GM23338 (cell line): ENCODE data around the gene STARD8.

Source experiments
- CREB1 ChIP-seq: fragments of 250-450 bp; sonication (Bioruptor Pico); IDR thresholded peaks from 2 replicates; pipeline ENCODE4 v1.5.0; 2020; ENCODE audit warnings: low read depth, mild to moderate bottlenecking, moderate library complexity
- EZH2 ChIP-seq: fragments of 200-600 bp; sonication (generic); IDR thresholded peaks from one replicate; pipeline ENCODE4 v1.8.0; 2017; ENCODE audit warnings: antibody characterized with exemption, mild to moderate bottlenecking, low read depth; ENCODE audit not compliant: unreplicated experiment
- EZH2phosphoT487 ChIP-seq: fragments of 200-600 bp; sonication (generic); IDR thresholded peaks from one replicate; pipeline ENCODE4 v1.8.1; 2018; ENCODE audit warnings: antibody characterized with exemption; ENCODE audit not compliant: unreplicated experiment
- JUNB ChIP-seq: IDR thresholded peaks from one replicate; pipeline ENCODE4 v1.6.1; 2016; ENCODE audit warnings: antibody characterized with exemption; ENCODE audit not compliant: unreplicated experiment
- NANOG ChIP-seq: IDR thresholded peaks from 2 replicates; pipeline ENCODE4 v1.6.1; 2016; ENCODE audit warnings: antibody characterized with exemption, borderline replicate concordance
- POLR2AphosphoS5 ChIP-seq: IDR thresholded peaks from 2 replicates; pipeline ENCODE4 v1.6.1; 2016; ENCODE audit warnings: antibody characterized with exemption, low read depth
- STAT1 ChIP-seq: IDR thresholded peaks from one replicate; pipeline ENCODE4 v1.6.1; 2016; ENCODE audit warnings: antibody characterized with exemption; ENCODE audit not compliant: unreplicated experiment
- ZNF114 ChIP-seq: fragments of 250-450 bp; sonication (Bioruptor Pico); IDR thresholded peaks from 2 replicates; pipeline ENCODE4 v1.5.0; 2020; ENCODE audit warnings: mild to moderate bottlenecking, moderate library complexity
- ZNF331 ChIP-seq: fragments of 250-450 bp; sonication (Bioruptor Pico); IDR thresholded peaks from 2 replicates; pipeline ENCODE4 v1.5.0; 2020; ENCODE audit warnings: low read depth, mild to moderate bottlenecking, moderate library complexity
- TF ChIP-seq, protein P1 (sequence below), 2 experiments: fragments of 200-600 bp in 1 of 2; sonication (generic) in 1 of 2; conservative IDR thresholded peaks; 2 replicates each; pipeline versions ENCODE4 v1.5.1 to v1.6.1; 2016 to 2017; ENCODE audit warnings: antibody characterized with exemption in 2 of 2, low read depth in 2 of 2, mild to moderate bottlenecking in 2 of 2, moderate library complexity in 1 of 2
- TF ChIP-seq, protein P2 (sequence below): IDR thresholded peaks from one replicate; pipeline ENCODE4 v1.6.1; 2018; ENCODE audit warnings: antibody characterized with exemption; ENCODE audit not compliant: unreplicated experiment
- TF ChIP-seq, protein P3 (sequence below): IDR thresholded peaks from 2 replicates; pipeline ENCODE4 v1.6.1; 2016; ENCODE audit warnings: antibody characterized with exemption
- TF ChIP-seq, protein P4 (sequence below): fragments of 250-450 bp; sonication (Bioruptor Pico); IDR thresholded peaks from 2 replicates; pipeline ENCODE4 v1.5.0; 2020; ENCODE audit warnings: mild to moderate bottlenecking, moderate library complexity

DNA sequence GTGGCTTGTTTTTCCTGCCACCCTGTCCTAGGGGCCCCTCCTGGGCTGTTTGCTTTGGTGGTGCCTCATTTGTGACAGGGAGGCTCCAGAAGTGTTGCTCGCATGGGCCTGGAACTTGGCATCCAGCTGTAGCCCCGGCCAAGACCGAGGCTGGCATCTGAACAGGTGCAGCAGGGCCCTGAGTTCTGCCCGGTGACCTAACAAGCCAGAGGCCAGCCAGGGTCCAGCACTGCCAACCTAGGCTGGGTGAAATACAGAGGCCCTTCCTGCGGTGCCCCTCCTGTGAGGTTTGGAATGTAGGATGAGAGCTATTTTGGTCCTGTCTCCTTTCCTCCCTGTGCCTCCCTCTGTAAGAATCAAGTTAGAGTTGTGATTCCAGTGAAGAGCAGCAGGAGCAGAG is 58.5 kb downstream of the STARD8 start:
- TF ChIP-seq, protein P1, sequence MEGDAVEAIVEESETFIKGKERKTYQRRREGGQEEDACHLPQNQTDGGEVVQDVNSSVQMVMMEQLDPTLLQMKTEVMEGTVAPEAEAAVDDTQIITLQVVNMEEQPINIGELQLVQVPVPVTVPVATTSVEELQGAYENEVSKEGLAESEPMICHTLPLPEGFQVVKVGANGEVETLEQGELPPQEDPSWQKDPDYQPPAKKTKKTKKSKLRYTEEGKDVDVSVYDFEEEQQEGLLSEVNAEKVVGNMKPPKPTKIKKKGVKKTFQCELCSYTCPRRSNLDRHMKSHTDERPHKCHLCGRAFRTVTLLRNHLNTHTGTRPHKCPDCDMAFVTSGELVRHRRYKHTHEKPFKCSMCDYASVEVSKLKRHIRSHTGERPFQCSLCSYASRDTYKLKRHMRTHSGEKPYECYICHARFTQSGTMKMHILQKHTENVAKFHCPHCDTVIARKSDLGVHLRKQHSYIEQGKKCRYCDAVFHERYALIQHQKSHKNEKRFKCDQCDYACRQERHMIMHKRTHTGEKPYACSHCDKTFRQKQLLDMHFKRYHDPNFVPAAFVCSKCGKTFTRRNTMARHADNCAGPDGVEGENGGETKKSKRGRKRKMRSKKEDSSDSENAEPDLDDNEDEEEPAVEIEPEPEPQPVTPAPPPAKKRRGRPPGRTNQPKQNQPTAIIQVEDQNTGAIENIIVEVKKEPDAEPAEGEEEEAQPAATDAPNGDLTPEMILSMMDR (conservative IDR thresholded peaks at IDR 0.05; ENCODE audit: low read depth in 2 of 2), result no peak
- TF ChIP-seq POLR2AphosphoS5 (no peak), EZH2phosphoT487 (no peak), CREB1 (no peak), EZH2 (no peak), JUNB (no peak), STAT1 (no peak), ZNF331 (no peak), NANOG (no peak), ZNF114 (CRISPR knock-in tag) (no peak)
- TF ChIP-seq, protein P2, sequence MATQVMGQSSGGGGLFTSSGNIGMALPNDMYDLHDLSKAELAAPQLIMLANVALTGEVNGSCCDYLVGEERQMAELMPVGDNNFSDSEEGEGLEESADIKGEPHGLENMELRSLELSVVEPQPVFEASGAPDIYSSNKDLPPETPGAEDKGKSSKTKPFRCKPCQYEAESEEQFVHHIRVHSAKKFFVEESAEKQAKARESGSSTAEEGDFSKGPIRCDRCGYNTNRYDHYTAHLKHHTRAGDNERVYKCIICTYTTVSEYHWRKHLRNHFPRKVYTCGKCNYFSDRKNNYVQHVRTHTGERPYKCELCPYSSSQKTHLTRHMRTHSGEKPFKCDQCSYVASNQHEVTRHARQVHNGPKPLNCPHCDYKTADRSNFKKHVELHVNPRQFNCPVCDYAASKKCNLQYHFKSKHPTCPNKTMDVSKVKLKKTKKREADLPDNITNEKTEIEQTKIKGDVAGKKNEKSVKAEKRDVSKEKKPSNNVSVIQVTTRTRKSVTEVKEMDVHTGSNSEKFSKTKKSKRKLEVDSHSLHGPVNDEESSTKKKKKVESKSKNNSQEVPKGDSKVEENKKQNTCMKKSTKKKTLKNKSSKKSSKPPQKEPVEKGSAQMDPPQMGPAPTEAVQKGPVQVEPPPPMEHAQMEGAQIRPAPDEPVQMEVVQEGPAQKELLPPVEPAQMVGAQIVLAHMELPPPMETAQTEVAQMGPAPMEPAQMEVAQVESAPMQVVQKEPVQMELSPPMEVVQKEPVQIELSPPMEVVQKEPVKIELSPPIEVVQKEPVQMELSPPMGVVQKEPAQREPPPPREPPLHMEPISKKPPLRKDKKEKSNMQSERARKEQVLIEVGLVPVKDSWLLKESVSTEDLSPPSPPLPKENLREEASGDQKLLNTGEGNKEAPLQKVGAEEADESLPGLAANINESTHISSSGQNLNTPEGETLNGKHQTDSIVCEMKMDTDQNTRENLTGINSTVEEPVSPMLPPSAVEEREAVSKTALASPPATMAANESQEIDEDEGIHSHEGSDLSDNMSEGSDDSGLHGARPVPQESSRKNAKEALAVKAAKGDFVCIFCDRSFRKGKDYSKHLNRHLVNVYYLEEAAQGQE, result no peak
- TF ChIP-seq, protein P3, sequence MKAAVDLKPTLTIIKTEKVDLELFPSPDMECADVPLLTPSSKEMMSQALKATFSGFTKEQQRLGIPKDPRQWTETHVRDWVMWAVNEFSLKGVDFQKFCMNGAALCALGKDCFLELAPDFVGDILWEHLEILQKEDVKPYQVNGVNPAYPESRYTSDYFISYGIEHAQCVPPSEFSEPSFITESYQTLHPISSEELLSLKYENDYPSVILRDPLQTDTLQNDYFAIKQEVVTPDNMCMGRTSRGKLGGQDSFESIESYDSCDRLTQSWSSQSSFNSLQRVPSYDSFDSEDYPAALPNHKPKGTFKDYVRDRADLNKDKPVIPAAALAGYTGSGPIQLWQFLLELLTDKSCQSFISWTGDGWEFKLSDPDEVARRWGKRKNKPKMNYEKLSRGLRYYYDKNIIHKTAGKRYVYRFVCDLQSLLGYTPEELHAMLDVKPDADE, result no peak
- TF ChIP-seq, protein P4, sequence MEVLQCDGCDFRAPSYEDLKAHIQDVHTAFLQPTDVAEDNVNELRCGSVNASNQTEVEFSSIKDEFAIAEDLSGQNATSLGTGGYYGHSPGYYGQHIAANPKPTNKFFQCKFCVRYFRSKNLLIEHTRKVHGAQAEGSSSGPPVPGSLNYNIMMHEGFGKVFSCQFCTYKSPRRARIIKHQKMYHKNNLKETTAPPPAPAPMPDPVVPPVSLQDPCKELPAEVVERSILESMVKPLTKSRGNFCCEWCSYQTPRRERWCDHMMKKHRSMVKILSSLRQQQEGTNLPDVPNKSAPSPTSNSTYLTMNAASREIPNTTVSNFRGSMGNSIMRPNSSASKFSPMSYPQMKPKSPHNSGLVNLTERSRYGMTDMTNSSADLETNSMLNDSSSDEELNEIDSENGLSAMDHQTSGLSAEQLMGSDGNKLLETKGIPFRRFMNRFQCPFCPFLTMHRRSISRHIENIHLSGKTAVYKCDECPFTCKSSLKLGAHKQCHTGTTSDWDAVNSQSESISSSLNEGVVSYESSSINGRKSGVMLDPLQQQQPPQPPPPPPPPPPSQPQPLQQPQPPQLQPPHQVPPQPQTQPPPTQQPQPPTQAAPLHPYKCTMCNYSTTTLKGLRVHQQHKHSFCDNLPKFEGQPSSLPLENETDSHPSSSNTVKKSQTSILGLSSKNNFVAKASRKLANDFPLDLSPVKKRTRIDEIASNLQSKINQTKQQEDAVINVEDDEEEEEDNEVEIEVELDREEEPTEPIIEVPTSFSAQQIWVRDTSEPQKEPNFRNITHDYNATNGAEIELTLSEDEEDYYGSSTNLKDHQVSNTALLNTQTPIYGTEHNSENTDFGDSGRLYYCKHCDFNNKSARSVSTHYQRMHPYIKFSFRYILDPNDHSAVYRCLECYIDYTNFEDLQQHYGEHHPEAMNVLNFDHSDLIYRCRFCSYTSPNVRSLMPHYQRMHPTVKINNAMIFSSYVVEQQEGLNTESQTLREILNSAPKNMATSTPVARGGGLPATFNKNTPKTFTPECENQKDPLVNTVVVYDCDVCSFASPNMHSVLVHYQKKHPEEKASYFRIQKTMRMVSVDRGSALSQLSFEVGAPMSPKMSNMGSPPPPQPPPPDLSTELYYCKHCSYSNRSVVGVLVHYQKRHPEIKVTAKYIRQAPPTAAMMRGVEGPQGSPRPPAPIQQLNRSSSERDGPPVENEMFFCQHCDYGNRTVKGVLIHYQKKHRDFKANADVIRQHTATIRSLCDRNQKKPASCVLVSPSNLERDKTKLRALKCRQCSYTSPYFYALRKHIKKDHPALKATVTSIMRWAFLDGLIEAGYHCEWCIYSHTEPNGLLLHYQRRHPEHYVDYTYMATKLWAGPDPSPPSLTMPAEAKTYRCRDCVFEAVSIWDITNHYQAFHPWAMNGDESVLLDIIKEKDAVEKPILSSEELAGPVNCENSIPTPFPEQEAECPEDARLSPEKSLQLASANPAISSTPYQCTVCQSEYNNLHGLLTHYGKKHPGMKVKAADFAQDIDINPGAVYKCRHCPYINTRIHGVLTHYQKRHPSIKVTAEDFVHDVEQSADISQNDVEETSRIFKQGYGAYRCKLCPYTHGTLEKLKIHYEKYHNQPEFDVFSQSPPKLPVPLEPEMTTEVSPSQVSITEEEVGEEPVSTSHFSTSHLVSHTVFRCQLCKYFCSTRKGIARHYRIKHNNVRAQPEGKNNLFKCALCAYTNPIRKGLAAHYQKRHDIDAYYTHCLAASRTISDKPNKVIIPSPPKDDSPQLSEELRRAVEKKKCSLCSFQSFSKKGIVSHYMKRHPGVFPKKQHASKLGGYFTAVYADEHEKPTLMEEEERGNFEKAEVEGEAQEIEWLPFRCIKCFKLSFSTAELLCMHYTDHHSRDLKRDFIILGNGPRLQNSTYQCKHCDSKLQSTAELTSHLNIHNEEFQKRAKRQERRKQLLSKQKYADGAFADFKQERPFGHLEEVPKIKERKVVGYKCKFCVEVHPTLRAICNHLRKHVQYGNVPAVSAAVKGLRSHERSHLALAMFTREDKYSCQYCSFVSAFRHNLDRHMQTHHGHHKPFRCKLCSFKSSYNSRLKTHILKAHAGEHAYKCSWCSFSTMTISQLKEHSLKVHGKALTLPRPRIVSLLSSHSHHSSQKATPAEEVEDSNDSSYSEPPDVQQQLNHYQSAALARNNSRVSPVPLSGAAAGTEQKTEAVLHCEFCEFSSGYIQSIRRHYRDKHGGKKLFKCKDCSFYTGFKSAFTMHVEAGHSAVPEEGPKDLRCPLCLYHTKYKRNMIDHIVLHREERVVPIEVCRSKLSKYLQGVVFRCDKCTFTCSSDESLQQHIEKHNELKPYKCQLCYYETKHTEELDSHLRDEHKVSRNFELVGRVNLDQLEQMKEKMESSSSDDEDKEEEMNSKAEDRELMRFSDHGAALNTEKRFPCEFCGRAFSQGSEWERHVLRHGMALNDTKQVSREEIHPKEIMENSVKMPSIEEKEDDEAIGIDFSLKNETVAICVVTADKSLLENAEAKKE (CRISPR knock-in tag), result no peak
